Right atrium auricular region (tissue), 2 donors: Measurements from ENCODE around the gene CCDC157. TPM values are rescaled to one million over a fixed set of nuclear protein-coding genes. Genes with fewer than 3 reads are reported as not detected.
"Not testable (repeated sequence)": the region's sequence is repeated elsewhere in the genome, so short reads cannot be mapped to it uniquely, and the experiment has no call there.

Source experiments
- DNase-seq: peaks from one replicate; pipeline ENCODE4 v3.0.0-alpha.2; 2019; ENCODE audit warnings: low spot score
- H3K27ac ChIP-seq, 2 donors: fragments of 200-600 bp; sonication (generic); 1 replicate in 1 of 2; 2 replicates in 1 of 2; pipeline ENCODE4 v1.5.1; 2016 to 2019
- H3K27me3 ChIP-seq, 2 donors: fragments of 200-600 bp; sonication (generic); one replicate each; pipeline versions ENCODE4 v1.5.1 to v1.6.0; 2017 to 2019
- H3K36me3 ChIP-seq: fragments of 200-600 bp; sonication (generic); one replicate; pipeline ENCODE4 v1.5.1; 2016
- H3K4me1 ChIP-seq, 2 donors: fragments of 200-600 bp; sonication (generic); one replicate each; pipeline versions ENCODE4 v1.5.1 to v1.6.0; 2017 to 2019
- H3K4me3 ChIP-seq, 2 donors: fragments of 200-600 bp; sonication (generic); 1 replicate in 1 of 2; 2 replicates in 1 of 2; pipeline ENCODE4 v1.5.1; 2017 to 2019; ENCODE audit warnings: mild to moderate bottlenecking in 1 of 2, moderate library complexity in 1 of 2
- H3K9me3 ChIP-seq, 2 donors: fragments of 200-600 bp; sonication (generic); one replicate each; pipeline ENCODE4 v1.5.1; 2019
- CTCF ChIP-seq, 2 donors: fragments of 200-600 bp; sonication (generic); IDR thresholded peaks; one replicate each; pipeline ENCODE4 v1.5.1; 2019; ENCODE audit warnings: antibody characterized with exemption in 2 of 2
- total RNA-seq, 2 donors: library from RNA; depleted of rRNA; stranded (reverse); fragments of >200 nt; gene quantifications; one replicate each; pipeline ENCODE4 v1.1.0, GENCODE V29; 2016

CCDC157 gene
- total RNA-seq, 2 donors from 2014 or later, result 0.26 to 0.55 TPM

GRCh38 chr22:30402028-30402765 lies 45.4 kb downstream of the CCDC157 start:
- no peak for DNase-seq
- Histone ChIP-seq H3K27ac (no peak overlapping the region), H3K36me3 (peaks cover 5% of the 10 kb centered on the region), H3K4me3 (no peak overlapping the region), H3K4me1 (peaks cover 0 to 19% of the 10 kb centered on the region in 2 donors), H3K27me3 (no peaks in the 10 kb centered on the region), H3K9me3 (no peaks in the 10 kb centered on the region)
- TF ChIP-seq CTCF (IDR thresholded peaks at IDR 0.05), result no peak

GRCh38 chr22:30402766-30403104 lies 45.9 kb downstream of the CCDC157 start:
- H3K4me3 ChIP-seq, H3K27me3 ChIP-seq, DNase-seq, H3K36me3 ChIP-seq, H3K27ac ChIP-seq, H3K9me3 ChIP-seq: not testable (repeated sequence)
- H3K4me1 ChIP-seq, result peaks cover 0 to 14% of the 10 kb centered on the region in 2 donors

- no peak for DNase-seq
- no peak overlapping the region for H3K27ac ChIP-seq
- no peak overlapping the region for H3K4me3 ChIP-seq
- peaks cover 18% of the 10 kb centered on the region for H3K36me3 ChIP-seq
- no peak for TF ChIP-seq CTCF (IDR thresholded peaks at IDR 0.05)
- H3K4me1 ChIP-seq, result no peaks in the 10 kb centered on the region
- H3K9me3 ChIP-seq, result no peaks in the 10 kb centered on the region
- no peaks in the 10 kb centered on the region for H3K27me3 ChIP-seq
Measured at GRCh38 chr22:30404307-30404706, 47.5 kb downstream of the CCDC157 start.

- Histone ChIP-seq H3K9me3 (no peaks in the 10 kb centered on the region), H3K36me3 (peaks cover 20% of the 10 kb centered on the region), H3K4me1 (no peaks in the 10 kb centered on the region), H3K27me3 (no peaks in the 10 kb centered on the region), H3K27ac (no peak overlapping the region), H3K4me3 (no peak overlapping the region)
- TF ChIP-seq CTCF (IDR thresholded peaks at IDR 0.05), result no peak
- DNase-seq, result no peak
Measured at GRCh38 chr22:30405731-30406130, 48.9 kb downstream of the CCDC157 start.

GRCh38 chr22:30406400-30406799 lies 49.6 kb downstream of the CCDC157 start:
- no peak overlapping the region for H3K4me3 ChIP-seq
- no peak for TF ChIP-seq CTCF (IDR thresholded peaks at IDR 0.05)
- no peaks in the 10 kb centered on the region for H3K4me1 ChIP-seq
- DNase-seq, result no peak
- no peaks in the 10 kb centered on the region for H3K9me3 ChIP-seq
- peaks cover 25% of the 10 kb centered on the region for H3K36me3 ChIP-seq
- no peak overlapping the region for H3K27ac ChIP-seq
- H3K27me3 ChIP-seq, result no peaks in the 10 kb centered on the region

GRCh38 chr22:30408388-30409102 lies 51.7 kb downstream of the CCDC157 start:
- no peak for DNase-seq
- peaks cover 28% of the 10 kb centered on the region for H3K36me3 ChIP-seq

More at GRCh38 chr22:30408388-30409102, 51.7 kb downstream of the CCDC157 start:
- Histone ChIP-seq H3K4me3 (no peak overlapping the region), H3K9me3 (no peaks in the 10 kb centered on the region), H3K27ac (no peak overlapping the region), H3K4me1 (no peaks in the 10 kb centered on the region), H3K27me3 (no peaks in the 10 kb centered on the region)
- TF ChIP-seq CTCF (IDR thresholded peaks at IDR 0.05), result no peak
